NCI-H82 treated with DMSO at 0.1 percent for 48 hours (cell line): ENCODE measurements around the gene NR2E3.

Experiments
- DNase-seq: peaks from one replicate; lab custom pipeline; 2025; ENCODE audit not compliant: unreplicated experiment; lab: John Stamatoyannopoulos, UW

Gene NR2E3

GRCh38 chr15:71790081-71790480 is 20.3 kb upstream of the NR2E3 start:
- DNase-seq = no peak

GRCh38 chr15:71791975-71792374 is 18.4 kb upstream of the NR2E3 start:
- no peak for DNase-seq

- no peak for DNase-seq
These were observed 17.8 kb upstream of the NR2E3 start for GRCh38 chr15:71792521-71792920.

- DNase-seq = no peak
These were observed 11.7 kb upstream of the NR2E3 start for GRCh38 chr15:71798641-71799040.

- DNase-seq = no peak
These were observed 10.2 kb upstream of the NR2E3 start for GRCh38 chr15:71800190-71800589.

- DNase-seq = peak; percentile 25
These were observed 9.3 kb upstream of the NR2E3 start for GRCh38 chr15:71800835-71801745.

- no peak for DNase-seq
These were observed 8.3 kb upstream of the NR2E3 start for GRCh38 chr15:71801935-71802655.

GRCh38 chr15:71802770-71803169 is 7.6 kb upstream of the NR2E3 start:
- no peak for DNase-seq

- DNase-seq = no peak
These were observed 6.1 kb upstream of the NR2E3 start for GRCh38 chr15:71804226-71804625.

GRCh38 chr15:71804695-71805470 is 5.5 kb upstream of the NR2E3 start:
- DNase-seq = no peak

GRCh38 chr15:71806452-71806931 is 3.9 kb upstream of the NR2E3 start:
- peak; percentile 85 for DNase-seq

- peak; percentile 83 for DNase-seq
These were observed 3.2 kb upstream of the NR2E3 start for GRCh38 chr15:71807125-71807629.

- no peak for DNase-seq
These were observed 2.7 kb upstream of the NR2E3 start for GRCh38 chr15:71807691-71808091.

- peak; percentile 16 for DNase-seq
These were observed 1.9 kb upstream of the NR2E3 start for GRCh38 chr15:71808311-71809020.

- no peak for DNase-seq
These were observed 1.0 kb upstream of the NR2E3 start for GRCh38 chr15:71809346-71809745.

GRCh38 chr15:71811036-71811736 is 832 bp downstream of the NR2E3 start:
- no peak for DNase-seq

- no peak for DNase-seq
These were observed 1.7 kb downstream of the NR2E3 start for GRCh38 chr15:71811752-71812735.

GRCh38 chr15:71812966-71813722 is 2.8 kb downstream of the NR2E3 start:
- no peak for DNase-seq
